ENCODE data around the gene SLC2A5.

DNA sequence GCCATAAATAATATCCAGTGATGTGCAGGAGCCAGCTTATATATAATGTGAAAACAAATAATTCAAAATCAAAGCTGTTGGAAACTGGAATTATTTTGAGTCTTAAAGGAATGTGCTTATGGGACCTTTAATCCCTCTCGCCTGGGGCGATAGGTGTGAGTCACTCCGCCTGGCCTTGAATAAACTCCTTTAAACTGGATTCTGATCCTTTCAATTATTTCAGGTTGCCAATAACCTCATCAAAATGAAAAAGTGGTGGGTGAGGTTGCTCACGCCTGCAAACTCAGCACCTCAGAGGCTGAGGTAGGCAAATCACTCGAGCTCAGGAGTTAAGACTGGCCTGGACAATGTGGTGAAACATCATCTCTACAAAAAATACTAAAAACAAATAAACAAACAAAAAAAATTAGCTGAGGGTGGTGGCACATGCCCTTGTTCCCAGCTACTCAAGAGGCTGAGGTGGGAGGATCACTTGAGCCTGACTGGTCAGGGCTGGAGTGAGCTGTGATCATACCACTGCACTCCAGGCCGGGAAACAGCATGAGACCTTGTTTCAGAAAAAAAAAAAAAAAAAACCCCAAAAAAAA, 11.4 kb upstream of the SLC2A5 start:
- TF ChIP-seq POLR2AphosphoS5 (IDR thresholded peaks at IDR 0.05; ENCODE audit: low read depth, low read length) (no peak), POLR2A (IDR thresholded peaks at IDR 0.05; ENCODE audit: low read depth, low read length) (no peak), TAF1 (IDR thresholded peaks at IDR 0.05; ENCODE audit: low read depth, low read length) (no peak)
